GM21723 (cell line): ENCODE measurements around the gene ZBED4.

Experiments
- ATAC-seq: cut with Tn5 transposase; IDR thresholded peaks from one replicate; pipeline ENCODE4 v1.9.1; 2021; ENCODE audit warnings: mild to moderate bottlenecking, moderate library complexity; ENCODE audit not compliant: unreplicated experiment

ZBED4 gene

DNA sequence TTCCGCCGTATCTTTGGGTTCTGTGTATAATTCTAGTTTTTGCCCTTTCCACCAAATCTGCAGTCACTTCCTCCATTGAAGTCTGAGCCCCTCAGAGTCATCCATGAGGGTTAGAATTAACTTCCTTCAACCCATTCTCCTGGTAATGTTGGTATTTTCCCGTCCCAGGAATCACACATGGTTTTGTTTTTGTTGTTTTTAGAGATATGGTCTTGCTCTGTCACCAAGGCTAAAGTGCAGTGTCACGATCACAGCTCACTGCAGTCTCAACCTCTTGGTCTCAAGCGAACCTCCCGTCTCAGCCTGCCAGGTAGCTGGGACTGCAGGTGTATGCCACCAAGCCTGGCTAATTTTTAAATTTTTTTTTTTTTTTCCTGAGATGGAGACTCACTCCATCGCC is 18.7 kb downstream of the ZBED4 start:
- no peak for ATAC-seq

DNA sequence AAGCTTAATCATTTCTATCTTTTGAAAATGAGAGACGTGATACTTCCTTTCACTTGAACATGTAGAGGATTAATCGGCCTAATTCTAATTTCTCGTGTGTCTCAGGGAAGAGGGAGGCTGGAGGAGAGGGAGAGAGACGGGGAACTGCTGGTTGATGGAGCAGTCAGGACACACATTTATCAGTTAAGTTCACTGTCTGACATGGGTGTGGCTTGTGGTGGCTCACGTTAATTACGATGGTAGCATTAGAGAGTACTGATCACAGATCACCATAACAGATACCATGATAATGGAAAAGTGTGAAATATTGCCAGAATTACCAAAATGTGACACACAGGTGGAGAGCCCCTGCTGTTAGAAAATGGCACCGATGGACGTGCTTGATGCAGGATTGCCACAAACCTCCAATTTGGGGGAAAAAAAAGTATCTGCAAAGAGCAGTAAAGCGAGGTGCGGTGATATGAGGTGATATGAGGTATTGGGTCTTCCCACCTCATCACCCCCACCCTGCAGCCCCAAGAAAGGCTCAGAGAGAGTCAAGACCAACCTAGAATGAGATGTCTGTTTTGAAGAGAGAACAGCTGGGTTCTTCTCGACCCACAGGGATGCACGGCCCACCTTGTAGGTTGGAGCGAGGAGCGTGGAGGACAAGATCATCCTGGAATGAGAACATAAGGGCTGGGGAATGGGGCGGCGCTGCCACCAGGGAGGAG is 19.7 kb downstream of the ZBED4 start:
- ATAC-seq, result no peak

DNA sequence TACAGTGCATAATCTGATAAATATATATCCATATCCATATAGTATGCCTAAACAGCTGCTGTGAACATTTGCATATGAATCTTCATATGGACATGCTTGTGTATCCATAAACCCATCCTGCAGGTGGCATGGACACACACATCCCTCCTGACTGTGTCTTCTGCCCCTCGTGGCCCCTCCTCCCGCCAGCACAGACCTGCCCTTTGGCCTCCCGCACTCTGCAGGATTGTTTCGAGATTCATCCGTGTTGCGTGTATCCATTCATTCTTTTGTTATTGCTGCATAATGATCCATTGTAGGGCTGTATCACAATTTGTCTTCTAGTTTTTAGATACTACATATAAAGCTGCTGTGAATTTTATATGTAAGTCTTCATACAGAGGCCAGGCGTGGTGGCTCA is 24.0 kb downstream of the ZBED4 start:
- ATAC-seq, result no peak

DNA sequence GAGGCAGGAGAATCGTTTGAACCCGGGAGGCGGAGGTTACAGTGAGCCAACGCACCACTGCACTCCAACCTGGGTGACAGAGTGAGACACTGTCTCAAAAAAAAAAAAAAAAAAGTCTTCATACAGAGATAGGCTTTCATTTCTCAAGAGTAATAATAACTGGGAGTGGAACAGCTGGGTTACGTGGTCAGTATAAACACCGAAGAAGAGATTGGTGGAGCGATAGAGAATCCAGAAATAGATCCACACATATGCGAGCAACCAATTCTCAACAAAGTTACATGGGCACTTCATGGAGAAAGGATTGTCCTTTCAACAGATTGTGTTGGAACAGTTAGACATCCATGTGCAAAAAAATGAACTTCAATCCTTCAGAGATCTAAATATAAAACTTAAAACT is 24.6 kb downstream of the ZBED4 start:
- ATAC-seq, result no peak

DNA sequence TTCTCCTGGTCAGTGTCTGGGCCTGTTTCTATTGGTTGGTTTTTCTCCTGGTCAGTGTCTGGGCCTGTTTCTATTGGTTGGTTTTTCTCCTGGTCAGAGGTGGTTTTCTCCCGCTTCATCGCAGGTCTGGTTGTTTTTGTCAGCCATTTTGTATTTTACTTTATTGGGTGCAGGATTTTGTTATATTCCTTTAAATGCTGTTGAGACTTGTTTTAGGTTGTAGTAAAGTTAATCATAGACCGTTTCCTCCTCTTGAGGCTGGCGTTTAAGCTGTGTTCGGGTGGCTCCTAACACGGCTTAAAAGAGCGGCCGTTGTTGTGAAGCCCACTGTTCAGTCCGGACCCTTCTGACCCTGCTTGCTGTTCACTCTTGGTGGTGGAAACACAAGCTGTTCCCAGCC is 26.2 kb downstream of the ZBED4 start:
- ATAC-seq, result no peak

DNA sequence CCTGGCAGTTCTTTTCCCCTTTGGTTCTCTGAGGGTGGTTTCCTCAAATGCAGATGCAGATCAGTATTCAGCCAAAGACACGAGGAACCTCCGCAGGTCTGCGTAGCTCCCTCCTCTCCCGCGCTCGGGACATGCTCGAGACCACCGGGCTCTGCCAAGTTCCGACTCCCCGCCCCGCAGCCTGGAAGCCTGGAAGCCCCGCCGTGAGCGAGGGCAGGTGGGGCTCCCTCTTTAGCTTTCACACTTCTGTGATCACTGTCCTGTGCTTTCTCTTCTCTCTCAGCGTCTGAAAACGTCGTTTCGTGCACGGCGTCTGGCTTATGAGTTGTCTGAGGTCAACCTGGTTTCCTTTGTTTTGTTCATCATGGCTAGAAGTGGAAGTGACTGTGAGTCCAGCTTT is 26.6 kb downstream of the ZBED4 start:
- ATAC-seq, result no peak

DNA sequence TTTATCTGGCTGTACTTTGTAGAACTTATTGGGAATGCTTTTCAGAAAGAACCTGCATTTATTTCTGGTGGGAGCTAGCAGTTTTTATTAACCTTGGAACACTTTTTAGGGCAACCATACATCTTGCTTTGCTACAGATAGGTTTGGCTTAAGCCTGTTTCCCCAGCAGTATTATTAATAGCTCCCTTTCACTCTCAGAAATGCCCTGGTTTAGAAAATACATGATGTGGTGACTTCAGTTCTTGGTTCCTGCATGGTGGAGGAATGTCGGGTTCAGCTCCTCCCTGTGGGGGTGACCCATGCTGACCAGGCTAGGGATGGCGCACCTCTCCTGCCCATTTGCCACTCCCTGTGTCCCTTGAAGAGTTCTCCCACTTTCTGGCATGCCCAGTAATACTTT is 28.2 kb downstream of the ZBED4 start:
- peak; percentile 49 for ATAC-seq

DNA sequence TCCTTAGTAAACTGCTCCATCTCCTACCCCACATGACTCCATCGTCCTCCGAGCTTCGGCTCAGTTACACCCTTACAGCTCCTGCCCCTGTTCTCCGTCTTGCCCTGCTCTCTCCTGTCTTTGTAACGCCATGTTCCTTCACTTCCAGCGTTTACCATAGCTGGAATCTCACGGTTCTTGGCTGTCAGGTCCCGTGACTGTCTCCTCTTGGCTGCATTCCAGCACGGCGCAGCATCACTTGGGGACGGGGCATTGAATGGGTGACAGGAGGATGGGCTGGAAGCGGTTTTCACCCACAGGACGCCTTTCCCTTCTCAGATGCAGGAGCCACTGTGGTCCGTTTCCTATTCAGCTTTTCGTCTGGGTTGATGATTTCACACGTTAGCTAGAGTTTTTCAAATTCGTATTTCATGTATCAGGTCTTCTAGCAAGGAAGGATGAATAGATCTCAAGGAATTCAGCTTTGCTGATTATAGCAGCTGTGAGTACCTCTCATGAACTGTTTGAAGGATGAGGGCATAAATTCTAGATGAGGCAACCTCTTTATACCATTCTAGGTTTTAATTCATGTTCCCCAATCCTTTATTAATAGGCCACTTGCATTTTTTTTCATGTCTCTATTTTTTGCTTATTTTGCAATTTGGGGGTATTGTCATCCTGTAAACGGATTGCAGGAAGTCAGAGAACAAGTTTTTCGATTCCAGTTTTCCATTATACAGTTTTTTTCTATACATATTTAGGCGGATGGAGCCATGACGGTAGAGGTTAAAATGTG is 29.1 kb downstream of the ZBED4 start:
- no peak for ATAC-seq

DNA sequence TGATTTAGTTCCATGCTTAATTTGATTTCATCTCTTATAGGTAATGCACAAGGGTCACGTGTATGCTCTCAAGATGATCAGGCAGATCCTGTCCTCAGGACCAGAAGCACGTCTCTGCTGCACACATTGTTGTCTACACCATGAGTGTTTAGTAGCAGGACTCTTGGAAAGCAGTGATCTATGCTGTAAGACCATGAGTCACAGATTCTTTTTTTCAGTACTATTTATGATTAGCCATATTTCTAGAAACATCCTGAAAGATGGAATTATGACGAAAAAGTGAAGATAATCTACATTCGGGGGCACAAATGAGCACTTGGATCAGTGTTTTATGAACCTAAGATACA is 29.6 kb downstream of the ZBED4 start:
- no peak for ATAC-seq

DNA sequence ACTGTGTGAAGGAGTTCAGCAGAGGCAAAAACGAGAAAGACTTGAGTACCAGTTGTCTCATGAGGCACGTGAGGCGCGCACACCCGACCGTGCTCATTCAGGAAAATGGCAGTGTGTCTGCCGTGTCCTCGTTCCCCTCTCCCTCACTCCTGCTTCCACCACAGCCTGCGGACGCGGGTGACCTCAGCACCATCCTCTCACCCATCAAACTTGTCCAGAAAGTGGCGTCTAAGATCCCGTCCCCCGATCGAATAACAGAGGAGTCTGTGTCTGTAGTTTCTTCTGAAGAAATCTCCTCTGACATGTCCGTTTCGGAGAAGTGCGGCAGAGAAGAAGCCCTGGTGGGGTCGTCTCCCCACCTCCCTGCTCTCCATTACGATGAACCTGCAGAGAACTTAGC is 30.4 kb downstream of the ZBED4 start:
- ATAC-seq, result no peak

DNA sequence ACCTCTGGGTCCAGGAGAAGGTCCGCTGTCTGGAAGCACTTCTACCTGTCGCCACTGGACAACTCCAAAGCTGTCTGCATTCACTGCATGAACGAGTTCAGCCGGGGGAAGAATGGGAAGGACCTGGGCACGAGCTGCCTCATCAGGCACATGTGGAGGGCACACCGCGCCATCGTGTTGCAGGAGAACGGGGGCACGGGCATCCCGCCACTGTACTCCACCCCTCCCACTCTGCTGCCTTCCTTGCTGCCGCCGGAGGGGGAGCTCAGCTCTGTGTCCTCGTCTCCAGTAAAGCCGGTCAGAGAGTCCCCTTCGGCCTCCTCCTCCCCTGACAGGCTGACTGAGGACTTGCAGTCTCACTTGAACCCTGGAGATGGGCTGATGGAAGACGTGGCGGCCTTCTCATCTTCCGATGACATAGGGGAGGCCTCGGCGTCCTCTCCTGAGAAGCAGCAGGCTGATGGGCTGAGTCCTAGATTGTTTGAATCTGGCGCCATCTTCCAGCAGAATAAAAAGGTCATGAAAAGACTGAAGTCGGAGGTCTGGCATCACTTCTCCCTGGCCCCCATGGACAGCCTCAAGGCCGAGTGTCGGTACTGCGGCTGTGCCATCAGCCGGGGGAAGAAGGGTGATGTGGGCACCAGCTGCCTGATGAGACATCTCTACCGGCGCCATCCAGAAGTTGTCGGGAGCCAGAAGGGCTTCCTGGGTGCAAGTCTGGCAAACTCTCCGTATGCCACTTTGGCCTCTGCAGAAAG is 31.0 kb downstream of the ZBED4 start:
- no peak for ATAC-seq

DNA sequence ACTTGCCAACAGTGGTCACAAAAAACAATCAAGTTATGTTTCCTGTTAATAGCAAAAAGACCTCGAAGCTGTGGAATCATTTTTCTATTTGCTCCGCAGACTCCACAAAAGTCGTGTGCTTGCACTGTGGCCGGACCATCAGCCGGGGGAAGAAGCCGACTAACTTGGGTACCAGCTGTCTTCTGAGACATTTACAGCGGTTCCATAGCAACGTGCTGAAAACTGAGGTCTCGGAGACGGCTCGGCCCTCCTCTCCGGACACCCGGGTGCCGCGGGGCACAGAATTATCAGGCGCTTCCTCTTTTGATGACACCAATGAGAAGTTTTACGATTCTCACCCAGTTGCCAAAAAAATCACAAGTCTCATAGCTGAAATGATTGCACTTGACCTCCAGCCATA is 31.6 kb downstream of the ZBED4 start:
- ATAC-seq, result no peak

DNA sequence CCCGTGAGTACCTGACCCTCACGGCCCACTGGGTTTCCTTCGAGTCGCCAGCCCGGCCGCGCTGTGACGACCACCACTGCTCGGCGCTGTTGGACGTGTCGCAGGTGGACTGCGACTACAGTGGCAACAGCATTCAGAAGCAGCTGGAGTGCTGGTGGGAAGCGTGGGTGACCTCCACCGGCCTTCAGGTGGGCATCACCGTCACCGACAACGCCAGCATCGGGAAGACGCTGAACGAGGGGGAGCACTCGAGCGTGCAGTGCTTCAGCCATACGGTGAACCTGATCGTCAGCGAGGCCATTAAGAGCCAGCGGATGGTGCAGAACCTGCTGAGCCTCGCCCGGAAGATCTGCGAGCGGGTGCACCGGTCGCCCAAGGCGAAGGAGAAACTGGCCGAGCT is 32.2 kb downstream of the ZBED4 start:
- no peak for ATAC-seq

DNA sequence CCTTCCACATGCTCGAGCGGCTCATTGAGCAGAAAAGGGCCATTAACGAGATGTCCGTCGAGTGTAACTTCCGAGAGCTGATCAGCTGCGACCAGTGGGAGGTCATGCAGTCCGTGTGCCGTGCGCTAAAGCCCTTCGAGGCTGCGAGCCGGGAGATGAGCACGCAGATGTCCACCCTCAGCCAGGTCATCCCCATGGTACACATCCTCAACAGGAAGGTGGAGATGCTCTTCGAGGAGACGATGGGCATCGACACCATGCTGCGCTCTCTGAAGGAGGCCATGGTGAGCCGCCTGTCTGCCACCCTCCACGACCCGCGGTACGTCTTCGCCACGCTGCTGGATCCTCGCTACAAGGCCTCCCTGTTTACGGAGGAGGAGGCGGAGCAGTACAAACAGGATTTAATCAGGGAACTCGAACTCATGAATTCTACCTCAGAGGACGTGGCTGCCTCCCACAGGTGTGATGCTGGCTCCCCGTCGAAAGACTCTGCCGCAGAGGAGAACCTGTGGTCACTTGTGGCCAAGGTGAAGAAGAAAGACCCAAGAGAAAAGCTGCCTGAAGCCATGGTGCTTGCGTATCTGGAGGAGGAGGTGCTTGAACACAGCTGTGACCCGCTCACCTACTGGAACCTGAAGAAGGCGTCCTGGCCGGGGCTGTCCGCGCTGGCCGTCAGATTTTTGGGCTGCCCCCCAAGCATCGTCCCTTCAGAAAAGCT is 32.9 kb downstream of the ZBED4 start:
- no peak for ATAC-seq

DNA sequence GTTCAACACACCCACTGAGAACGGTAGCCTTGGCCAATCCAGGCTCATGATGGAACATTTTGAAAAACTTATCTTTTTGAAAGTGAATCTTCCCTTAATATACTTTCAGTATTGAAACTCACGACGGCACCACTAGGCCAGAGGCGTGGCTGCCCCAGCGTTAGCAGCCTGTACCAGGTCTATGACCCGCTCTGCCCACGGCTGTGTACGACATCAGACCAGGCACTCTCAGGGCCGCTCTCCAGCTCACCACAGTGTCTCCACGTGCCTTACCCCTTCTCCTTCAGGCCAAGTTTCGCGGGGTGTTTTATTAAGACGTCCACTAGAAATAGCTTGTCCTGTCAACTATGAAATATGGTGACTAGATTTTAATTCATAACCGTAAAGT is 33.4 kb downstream of the ZBED4 start:
- ATAC-seq, result no peak

DNA sequence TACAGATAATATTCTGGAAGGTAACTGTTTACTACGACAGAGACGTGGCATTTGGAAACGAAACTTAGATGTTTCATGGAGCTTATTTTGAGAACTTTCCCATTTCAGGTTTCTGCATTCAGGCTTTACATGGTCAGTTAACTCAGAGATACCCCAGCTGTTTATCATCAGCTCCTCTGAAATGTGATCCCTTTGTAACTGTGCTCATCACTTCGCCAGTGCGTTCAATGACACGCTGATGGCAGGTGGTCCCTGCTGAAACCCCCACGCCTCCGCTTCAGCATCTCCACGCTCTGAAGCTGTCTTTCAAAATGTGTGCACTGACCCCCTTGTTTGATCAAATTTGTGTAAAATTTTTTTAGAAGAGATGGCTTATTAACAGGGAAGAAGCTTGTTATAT is 34.1 kb downstream of the ZBED4 start:
- ATAC-seq, result no peak

DNA sequence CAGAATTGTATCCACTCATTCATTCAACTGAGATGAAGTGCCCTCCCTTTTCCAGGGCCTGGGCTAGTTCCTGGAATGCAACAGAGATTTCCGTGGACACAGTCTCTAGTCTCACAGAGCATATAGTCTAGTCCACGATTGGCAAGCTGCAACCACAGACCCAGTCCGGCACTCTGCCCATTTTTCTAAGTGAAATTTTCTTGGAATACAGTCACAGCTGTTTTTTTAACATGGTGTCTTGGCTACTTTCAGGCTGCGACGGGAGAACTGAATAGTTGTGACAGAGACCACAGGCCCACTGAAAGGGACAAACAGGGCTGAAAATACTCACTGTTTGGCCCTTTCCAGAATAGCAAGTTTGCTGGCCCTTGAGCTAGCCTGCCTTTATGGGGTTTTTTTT is 35.4 kb downstream of the ZBED4 start:
- ATAC-seq, result no peak

DNA sequence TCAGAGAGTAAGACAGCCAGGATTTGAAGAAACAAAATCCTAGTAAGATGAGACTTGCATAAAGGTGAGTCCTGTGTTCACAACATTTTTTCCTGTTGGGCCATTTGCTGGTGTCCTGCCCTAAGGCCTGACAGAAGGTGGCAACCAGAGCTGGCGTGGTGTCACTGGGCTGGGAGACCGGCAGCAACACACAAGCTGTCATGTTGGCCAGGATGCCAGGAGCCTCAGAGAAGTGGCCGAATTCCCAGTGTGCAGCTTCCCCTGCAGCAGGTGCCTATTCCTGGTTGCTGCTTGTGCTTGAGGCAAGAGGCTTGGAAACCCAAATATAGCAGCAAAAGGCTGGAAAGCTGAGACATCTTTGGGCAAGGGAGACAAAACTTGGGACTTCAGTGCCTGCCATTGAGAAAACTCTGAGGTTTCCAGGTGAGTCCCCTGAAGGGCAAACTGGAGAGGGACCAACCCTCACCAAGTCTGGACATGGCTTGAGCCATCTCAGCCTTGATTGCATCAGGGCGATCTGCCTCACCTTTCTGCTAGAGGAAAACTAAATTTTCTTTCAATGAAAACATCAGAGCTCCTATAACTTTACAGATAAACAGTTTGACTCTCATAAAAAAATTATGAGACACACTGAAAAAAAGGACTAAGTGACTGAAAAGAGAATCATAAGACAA is 38.7 kb downstream of the ZBED4 start:
- ATAC-seq, result no peak

DNA sequence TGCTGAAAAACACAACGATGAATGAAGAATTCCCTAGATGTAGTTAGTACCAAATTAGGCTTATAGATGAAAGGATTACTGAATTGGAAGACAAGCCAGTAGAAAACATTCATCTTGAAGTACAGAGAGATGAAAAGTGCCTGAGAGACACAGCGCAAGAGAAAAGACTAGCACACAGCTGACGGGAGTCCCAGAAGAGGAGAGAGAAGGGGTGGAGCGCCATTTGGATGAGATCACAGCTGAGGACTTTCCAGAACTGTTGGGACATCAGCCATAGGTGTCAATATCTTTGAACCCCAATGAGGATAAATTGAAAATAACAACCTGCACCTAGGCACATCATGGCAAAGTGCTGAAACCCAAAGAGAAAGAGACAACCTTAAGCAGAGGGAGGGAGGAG is 39.4 kb downstream of the ZBED4 start:
- ATAC-seq, result no peak

DNA sequence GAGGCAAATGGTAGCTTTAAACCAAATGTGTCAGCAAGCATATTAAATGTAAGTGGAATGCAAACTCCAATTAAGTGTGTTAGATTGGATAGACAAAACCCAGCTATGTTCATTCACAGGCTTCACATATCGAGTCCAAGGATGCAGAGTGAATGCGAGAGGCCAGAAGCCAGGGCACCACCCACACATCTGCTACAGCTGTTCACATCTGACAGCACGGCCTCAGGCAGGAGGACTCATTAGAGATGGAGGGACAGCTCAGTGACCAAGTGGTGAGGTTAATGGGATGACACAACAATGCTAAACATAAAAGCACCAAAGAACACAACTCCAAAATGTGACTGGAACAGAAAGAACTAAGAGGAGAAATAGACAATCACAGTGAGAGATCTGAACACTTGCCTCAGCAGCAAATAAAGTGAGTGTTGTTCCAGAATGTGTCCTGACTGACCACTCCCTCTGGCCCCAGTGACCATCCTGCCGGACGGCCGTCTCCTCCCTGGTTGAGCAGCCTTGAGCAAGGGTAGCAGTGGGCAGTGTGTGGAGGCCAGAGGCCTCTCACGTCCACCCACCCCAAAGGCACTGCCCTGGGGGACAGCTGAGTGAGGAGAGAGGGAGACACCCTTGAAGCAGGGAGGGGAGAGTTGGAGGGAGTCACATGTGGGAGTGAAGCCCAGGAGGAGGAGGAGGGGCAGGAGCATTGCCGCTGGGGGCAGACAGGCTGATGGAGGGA is 40.8 kb downstream of the ZBED4 start:
- ATAC-seq, result no peak
